ENCODE results near the gene FLRT2. TPM values are rescaled to one million over a fixed set of nuclear protein-coding genes. Genes with fewer than 3 reads are reported as not detected.

The FLRT2 gene
- total RNA-seq, 1 experiment from 2014 or later: 0.17 TPM

- TF ChIP-seq EGR1 (IDR thresholded peaks at IDR 0.05; ENCODE audit: low read depth) (no peak), CEBPB (IDR thresholded peaks at IDR 0.05; ENCODE audit: low read depth) (no peak), CBX3 (IDR thresholded peaks at IDR 0.05; ENCODE audit: low read depth) (no peak), ELF1 (IDR thresholded peaks at IDR 0.05; ENCODE audit: borderline replicate concordance, low read depth) (no peak), ZNF274 (IDR thresholded peaks at IDR 0.05; ENCODE audit: low read depth, low read length) (no peak), ATF3 (IDR thresholded peaks at IDR 0.05) (no peak), CTCF (IDR thresholded peaks at IDR 0.05 in 2 of 3, conservative IDR thresholded peaks at IDR 0.05 in 1 of 3; ENCODE audit: borderline replicate concordance in 1 of 3, insufficient read depth in 1 of 3, low read depth in 2 of 3, low read length in 2 of 3) (no peak)
- intact Hi-C loops (cut with micrococcal nuclease): no loop called here
- H3K9me2 ChIP-seq (ENCODE audit: insufficient read depth): no peaks in the 10 kb centered on the region
- H3K36me3 ChIP-seq (ENCODE audit: control insufficient read depth in 1 of 2, insufficient read depth in 2 of 2, low read length in 2 of 2): no peaks in the 10 kb centered on the region
- H3K9ac ChIP-seq (ENCODE audit: low read length): no peak overlapping the region
- no peaks in the 10 kb centered on the region for H3K79me2 ChIP-seq (ENCODE audit: insufficient read depth, low read length)
- ChIA-PET RAD21 (ENCODE audit: low non-redundant PET in 1 of 2, low total read pairs in 2 of 2, uncharacterized antibody in 2 of 2, unreplicated experiment in 2 of 2) (no interaction called here), POLR2A (no interaction called here), CTCF (no interaction called here)
- no peak overlapping the region for H3K4me2 ChIP-seq (ENCODE audit: low read length)
- no TSS peak for BruUV-seq (replicated peaks)
- H3K9me3 ChIP-seq (ENCODE audit: control insufficient read depth in 1 of 2, insufficient read depth in 1 of 2, low read depth in 1 of 2, low read length in 2 of 2): peaks cover 5 to 18% of the 10 kb centered on the region in 2 experiments; a peak in 2 of 4 replicates
- no peaks in the 10 kb centered on the region for H4K20me1 ChIP-seq (ENCODE audit: insufficient read depth)
- DNase-seq (ENCODE audit: low read depth, low spot score): no peak
- H2AFZ ChIP-seq (ENCODE audit: low read depth, low read length, poor library complexity, severe bottlenecking): no peak overlapping the region
- H3K27ac ChIP-seq (ENCODE audit: low read depth, low read length): no peak overlapping the region
- H3K27me3 ChIP-seq (ENCODE audit: insufficient read depth, low read length): no peaks in the 10 kb centered on the region
- H3K4me1 ChIP-seq (ENCODE audit: control insufficient read depth in 1 of 2, insufficient read depth in 2 of 2, low read length in 2 of 2): no peaks in the 10 kb centered on the region
- ATAC-seq: no peak
- no peak overlapping the region for H3K4me3 ChIP-seq (replicated peaks in 1 of 2; ENCODE audit: low read depth in 1 of 2, low read length in 2 of 2)
These were observed 74.8 kb downstream of the FLRT2 start for GRCh38 chr14:85604714-85605113.

GRCh38 chr14:85607651-85608081, 77.7 kb downstream of the FLRT2 start:
- Histone ChIP-seq H3K27ac (ENCODE audit: low read depth, low read length) (no peak overlapping the region), H3K27me3 (ENCODE audit: insufficient read depth, low read length) (no peaks in the 10 kb centered on the region), H3K4me1 (ENCODE audit: control insufficient read depth in 1 of 2, insufficient read depth in 2 of 2, low read length in 2 of 2) (no peaks in the 10 kb centered on the region), H4K20me1 (ENCODE audit: insufficient read depth) (no peaks in the 10 kb centered on the region), H3K4me3 (replicated peaks in 1 of 2; ENCODE audit: low read depth in 1 of 2, low read length in 2 of 2) (no peak overlapping the region), H2AFZ (ENCODE audit: low read depth, low read length, poor library complexity, severe bottlenecking) (no peak overlapping the region), H3K36me3 (ENCODE audit: control insufficient read depth in 1 of 2, insufficient read depth in 2 of 2, low read length in 2 of 2) (no peaks in the 10 kb centered on the region), H3K9me3 (ENCODE audit: control insufficient read depth in 1 of 2, insufficient read depth in 1 of 2, low read depth in 1 of 2, low read length in 2 of 2) (peaks cover 3 to 13% of the 10 kb centered on the region in 2 experiments; a peak in 2 of 4 replicates), H3K4me2 (ENCODE audit: low read length) (no peak overlapping the region), H3K9me2 (ENCODE audit: insufficient read depth) (no peaks in the 10 kb centered on the region), H3K79me2 (ENCODE audit: insufficient read depth, low read length) (no peaks in the 10 kb centered on the region), H3K9ac (ENCODE audit: low read length) (no peak overlapping the region)
- POLR2A ChIA-PET: no interaction called here
- ATAC-seq (no peak), DNase-seq (ENCODE audit: low read depth, low spot score) (no peak)
- RAD21 ChIA-PET (ENCODE audit: low non-redundant PET in 1 of 2, low total read pairs in 2 of 2, uncharacterized antibody in 2 of 2, unreplicated experiment in 2 of 2): no interaction called here
- intact Hi-C loops (cut with micrococcal nuclease): no loop called here
- BruUV-seq (replicated peaks): no TSS peak
- CTCF ChIA-PET: no interaction called here
- TF ChIP-seq ZBTB33 (IDR thresholded peaks at IDR 0.05; ENCODE audit: extremely low read depth, insufficient replicate concordance, low read length): no peak
- no peak for TF ChIP-seq EZH2 (IDR thresholded peaks at IDR 0.05)
- no peak for TF ChIP-seq RAD21 (IDR thresholded peaks at IDR 0.05; ENCODE audit: low read depth)
- TF ChIP-seq JUND (IDR thresholded peaks at IDR 0.05): no peak
- TF ChIP-seq CBX3 (IDR thresholded peaks at IDR 0.05; ENCODE audit: low read depth): no peak
- TF ChIP-seq ATF3 (IDR thresholded peaks at IDR 0.05): no peak
- TF ChIP-seq CTCF (IDR thresholded peaks at IDR 0.05 in 2 of 3, conservative IDR thresholded peaks at IDR 0.05 in 1 of 3; ENCODE audit: borderline replicate concordance in 1 of 3, insufficient read depth in 1 of 3, low read depth in 2 of 3, low read length in 2 of 3): no peak
- no peak for TF ChIP-seq CEBPB (IDR thresholded peaks at IDR 0.05; ENCODE audit: low read depth)
- no peak for TF ChIP-seq SRF (IDR thresholded peaks at IDR 0.05; ENCODE audit: low read depth)
- no peak for TF ChIP-seq YY1 (IDR thresholded peaks at IDR 0.05; ENCODE audit: extremely low read depth, insufficient replicate concordance, low read depth, low read length)
- no peak for TF ChIP-seq EGR1 (IDR thresholded peaks at IDR 0.05; ENCODE audit: low read depth)

All from HCT116 (cell line).